Lower leg skin (tissue), 4 donors: ENCODE results near the gene RFK. TPM values are rescaled to one million over a fixed set of nuclear protein-coding genes. Genes with fewer than 3 reads are reported as not detected.
"Not testable (repeated sequence)": the region's sequence is repeated elsewhere in the genome, so short reads cannot be mapped to it uniquely, and the experiment has no call there.

Experiments used
- DNase-seq, 2 donors: peaks; one replicate each; pipeline ENCODE4 v3.0.0-alpha.2; 2019; ENCODE audit warnings: low spot score in 2 of 2
- H3K4me3 ChIP-seq: fragments of 200-600 bp; sonication (generic); 2 replicates; pipeline ENCODE4 v1.5.1; 2017; ENCODE audit warnings: mild to moderate bottlenecking, low read depth; ENCODE audit not compliant: poor library complexity, severe bottlenecking
- CTCF ChIP-seq, 3 donors: fragments of 450-650 bp; IDR thresholded peaks; one replicate each; pipeline ENCODE4 v1.5.1; 2016; ENCODE audit warnings: antibody characterized with exemption in 3 of 3, mild to moderate bottlenecking in 3 of 3, moderate library complexity in 2 of 3
- POLR2A ChIP-seq, 2 donors: fragments of 450-650 bp; IDR thresholded peaks; one replicate each; pipeline ENCODE4 v1.6.1; 2016 to 2017; ENCODE audit warnings: antibody characterized with exemption in 2 of 2, mild to moderate bottlenecking in 1 of 2, moderate library complexity in 1 of 2
- WGBS, 2 donors: methylation state at CpG; one replicate each; pipeline ENCODE4 v1.1.5; 2018; 5-methylcytosine and 5-hydroxymethylcytosine counted together
- intact Hi-C: fragments of 100-400 bp; cut with DNase I; formaldehyde crosslinking; loops from one replicate; pipeline ENCODE4 v1.15.0; 2023; ENCODE audit warnings: low total_unique reads
- total RNA-seq, 4 donors: library from RNA; depleted of rRNA; stranded (reverse); fragments of >200 nt; gene quantifications; one replicate each; pipeline ENCODE4 v1.1.0, GENCODE V29; 2016

The RFK gene
- total RNA-seq, 4 donors from 2014 or later, result 10.8 to 20.4 (median 14.1) TPM

GRCh38 chr9:76365028-76365427 lies 29.2 kb downstream of the RFK start:
- intact Hi-C loops, result no loop called here
- DNase-seq, result no peak

GRCh38 chr9:76363032-76363395 lies 31.2 kb downstream of the RFK start:
- intact Hi-C loops, result no loop called here
- TF ChIP-seq POLR2A (IDR thresholded peaks at IDR 0.05), result no peak
- TF ChIP-seq CTCF (IDR thresholded peaks at IDR 0.05), result no peak
- 95 to 97% methylated on average over 3 of the region's 3 CpGs for WGBS, 2 donors

More at GRCh38 chr9:76365028-76365427, 29.2 kb downstream of the RFK start:
- WGBS, 2 donors, result 45 to 57% methylated on average over 1 of the region's 1 CpG
- TF ChIP-seq POLR2A (IDR thresholded peaks at IDR 0.05) (no peak), CTCF (IDR thresholded peaks at IDR 0.05) (no peak)
- H3K4me3 ChIP-seq, result no peak overlapping the region

GRCh38 chr9:76362332-76363031 lies 31.7 kb downstream of the RFK start:
- intact Hi-C loops, DNase-seq, H3K4me3 ChIP-seq: not testable (repeated sequence)
- 78 to 87% methylated on average over 16 of the region's 16 CpGs for WGBS, 2 donors

More at GRCh38 chr9:76363032-76363395, 31.2 kb downstream of the RFK start:
- no peak for DNase-seq
- H3K4me3 ChIP-seq, result no peak overlapping the region

- no peak for DNase-seq
- WGBS, 2 donors, result 78 to 85% methylated on average over 2 of the region's 2 CpGs
- intact Hi-C loops, result no loop called here
- no peak overlapping the region for H3K4me3 ChIP-seq
- TF ChIP-seq CTCF (IDR thresholded peaks at IDR 0.05), result no peak
- no peak for TF ChIP-seq POLR2A (IDR thresholded peaks at IDR 0.05)
Measured at GRCh38 chr9:76359766-76360165, 34.5 kb downstream of the RFK start.

- DNase-seq, result no peak
- TF ChIP-seq CTCF (IDR thresholded peaks at IDR 0.05) (no peak), POLR2A (IDR thresholded peaks at IDR 0.05) (no peak)
- 86 to 89% methylated on average over 4 of the region's 4 CpGs for WGBS, 2 donors
- intact Hi-C loops, result no loop called here
- H3K4me3 ChIP-seq, result no peak overlapping the region
Measured at GRCh38 chr9:76359365-76359764, 34.9 kb downstream of the RFK start.

- DNase-seq, result no peak
- WGBS, 2 donors, result 93 to 94% methylated on average over 10 of the region's 10 CpGs
- TF ChIP-seq CTCF (IDR thresholded peaks at IDR 0.05) (no peak), POLR2A (IDR thresholded peaks at IDR 0.05) (no peak)
- H3K4me3 ChIP-seq, result no peak overlapping the region
- intact Hi-C loops, result no loop called here
Measured at GRCh38 chr9:76358628-76359280, 35.5 kb downstream of the RFK start.
